HG02623 (cell line): ENCODE results near the gene RGL3.
"Not testable (repeated sequence)": the region's sequence is repeated elsewhere in the genome, so short reads cannot be mapped to it uniquely, and the experiment has no call there.

Experiments used
- ATAC-seq: cut with Tn5 transposase; IDR thresholded peaks from one replicate; pipeline ENCODE4 v1.9.1; 2021; ENCODE audit warnings: moderate library complexity; ENCODE audit not compliant: unreplicated experiment

The RGL3 gene

DNA sequence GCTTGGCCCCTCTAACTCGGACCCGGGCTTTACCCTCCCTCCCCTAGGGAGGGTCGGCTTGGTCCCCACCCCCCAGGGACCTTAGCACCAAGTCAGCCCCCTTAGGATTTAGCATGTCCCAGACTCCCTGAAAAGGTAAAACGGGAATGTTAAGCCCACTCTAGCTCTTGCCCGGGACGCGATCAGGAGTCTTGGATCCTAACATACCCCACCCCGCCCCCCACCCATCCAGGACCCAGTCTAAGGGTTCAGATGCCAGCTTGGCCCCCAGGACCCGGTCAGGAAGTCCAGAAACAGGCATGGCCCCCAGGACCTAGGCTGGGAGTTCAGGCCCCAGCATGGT, 35.4 kb downstream of the RGL3 start:
- ATAC-seq, result no peak

DNA sequence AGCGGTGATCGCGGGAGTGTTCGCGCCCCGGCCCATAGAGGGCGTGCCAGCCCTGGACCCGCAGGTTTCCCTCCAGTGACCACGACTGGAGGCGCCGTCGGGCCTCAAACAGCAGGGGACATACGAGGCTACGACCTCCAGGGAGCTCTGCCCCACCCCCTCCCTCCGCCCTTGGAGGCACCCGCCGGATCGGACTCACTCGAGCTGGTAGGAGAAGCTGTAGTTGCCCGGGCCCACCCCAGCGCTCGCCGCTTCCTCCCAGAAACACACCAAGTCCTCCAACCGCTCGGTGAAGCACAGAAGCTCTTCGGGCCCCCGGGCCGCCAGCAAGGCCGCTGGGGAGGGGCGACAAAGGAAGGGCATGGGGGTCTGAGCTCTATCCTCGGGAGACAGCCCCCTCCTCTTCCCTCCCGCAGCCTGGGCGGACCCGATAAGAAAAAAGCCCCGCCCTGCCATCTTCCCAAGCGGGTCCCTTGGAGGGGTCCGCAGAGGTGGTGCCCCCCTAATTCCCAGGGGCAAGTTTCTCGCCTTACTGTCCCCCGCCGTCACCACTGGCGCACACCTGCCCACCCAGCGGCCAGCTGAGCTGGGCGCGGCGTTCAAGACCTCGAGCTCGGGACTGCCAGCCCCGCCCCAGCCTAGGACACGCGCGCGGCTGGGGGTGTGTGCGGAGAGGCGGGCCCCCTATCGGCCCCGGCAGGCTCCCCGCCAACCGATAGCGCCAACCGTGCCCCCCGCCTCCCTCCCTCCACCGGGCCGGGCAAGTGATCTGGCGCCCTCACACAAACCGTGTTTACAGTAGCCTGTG, 36.0 kb downstream of the RGL3 start:
- no peak for ATAC-seq

DNA sequence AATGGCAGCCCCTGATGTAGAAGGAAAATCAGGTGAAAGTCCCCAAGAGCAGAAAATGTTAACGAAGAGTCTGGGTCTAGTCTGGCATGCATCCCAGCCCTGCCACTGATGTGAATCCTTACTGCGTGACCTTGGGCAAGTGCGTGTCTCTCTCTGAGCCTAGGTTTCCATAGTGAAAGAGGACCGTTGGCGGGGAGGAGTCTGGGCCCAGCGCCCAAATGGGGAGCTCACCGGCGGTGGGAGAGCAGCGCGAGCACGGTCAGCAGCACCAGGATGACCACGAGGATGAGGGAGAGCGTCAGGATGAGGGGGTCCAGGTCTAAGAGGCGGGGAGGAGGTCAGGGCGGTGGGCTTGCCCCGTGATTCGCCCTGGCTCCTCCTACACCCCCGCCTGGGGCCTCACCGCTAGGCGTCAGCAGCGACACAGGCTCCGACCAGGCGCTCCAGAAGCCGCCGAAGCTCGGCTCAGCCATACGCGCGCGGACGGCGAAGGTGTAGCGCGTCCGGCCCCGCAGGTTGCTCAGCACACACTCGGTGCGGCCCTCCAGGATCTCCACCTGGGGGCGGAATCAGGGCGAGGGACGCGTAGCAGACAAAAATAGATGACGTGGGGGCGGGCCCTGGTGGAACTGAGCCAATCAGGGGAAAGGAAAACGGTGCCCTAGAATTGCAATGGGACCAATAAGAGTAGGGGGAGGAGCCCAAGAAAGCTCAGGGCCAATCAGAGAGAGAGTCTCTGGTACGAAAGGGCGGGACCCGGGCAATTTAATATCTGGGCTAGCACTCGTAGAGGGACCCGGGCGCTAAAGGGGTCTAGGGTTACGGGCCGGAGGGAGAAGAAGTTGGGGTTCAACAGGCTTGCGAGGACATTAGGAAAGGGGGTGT, 38.2 kb downstream of the RGL3 start:
- ATAC-seq, result peak; percentile 74

DNA sequence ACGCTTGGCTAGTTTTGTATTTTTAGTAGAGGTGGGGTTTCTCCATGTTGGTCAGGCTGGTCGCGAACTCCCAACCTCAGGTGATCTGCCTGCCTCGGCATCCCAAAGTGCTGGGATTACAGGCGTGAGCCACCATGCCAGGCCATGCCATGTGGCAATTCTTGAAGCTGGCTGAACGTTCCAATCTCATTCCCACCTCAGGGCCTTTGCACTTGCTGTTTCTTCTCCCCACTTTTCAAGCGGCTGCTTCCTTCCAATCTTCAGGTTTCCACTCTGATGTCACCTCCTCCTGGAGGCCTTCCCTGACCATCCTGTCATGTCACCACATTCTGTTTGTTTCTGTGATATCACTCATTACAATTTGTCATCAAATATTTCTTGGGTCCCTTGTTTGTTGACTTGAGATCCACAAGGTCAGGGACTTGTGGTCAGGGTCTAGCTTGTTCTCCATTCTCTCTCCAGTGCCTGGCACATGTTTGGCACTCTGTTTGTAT, 39.2 kb downstream of the RGL3 start:
- ATAC-seq, result no peak

DNA sequence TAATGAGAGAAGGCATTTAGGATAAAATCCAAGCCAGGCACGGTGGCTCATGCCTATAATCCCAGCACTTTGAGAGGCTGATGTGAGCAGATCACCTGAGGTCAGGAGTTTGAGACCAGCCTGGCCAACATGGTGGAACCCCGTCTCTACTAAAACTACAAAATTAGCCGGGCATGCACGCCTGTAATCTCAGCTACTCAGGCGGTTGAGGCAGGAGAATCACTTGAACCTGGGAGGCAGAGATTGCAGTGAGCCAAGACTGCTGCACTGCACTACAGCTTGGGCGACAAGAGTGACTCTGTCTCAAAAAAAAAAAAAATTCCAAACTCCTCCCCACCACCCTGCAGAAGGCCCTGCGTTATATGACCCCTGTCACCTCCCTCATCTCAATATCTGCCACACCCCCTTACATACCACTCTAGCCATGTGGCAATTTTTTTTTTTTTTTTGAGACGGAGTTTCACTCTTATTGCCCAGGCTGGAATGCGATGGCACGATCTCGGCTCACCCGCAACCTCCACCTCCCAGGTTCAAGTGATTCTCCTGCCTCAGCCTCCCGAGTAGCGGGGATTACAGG, 39.8 kb downstream of the RGL3 start:
- not testable (repeated sequence) for ATAC-seq

DNA sequence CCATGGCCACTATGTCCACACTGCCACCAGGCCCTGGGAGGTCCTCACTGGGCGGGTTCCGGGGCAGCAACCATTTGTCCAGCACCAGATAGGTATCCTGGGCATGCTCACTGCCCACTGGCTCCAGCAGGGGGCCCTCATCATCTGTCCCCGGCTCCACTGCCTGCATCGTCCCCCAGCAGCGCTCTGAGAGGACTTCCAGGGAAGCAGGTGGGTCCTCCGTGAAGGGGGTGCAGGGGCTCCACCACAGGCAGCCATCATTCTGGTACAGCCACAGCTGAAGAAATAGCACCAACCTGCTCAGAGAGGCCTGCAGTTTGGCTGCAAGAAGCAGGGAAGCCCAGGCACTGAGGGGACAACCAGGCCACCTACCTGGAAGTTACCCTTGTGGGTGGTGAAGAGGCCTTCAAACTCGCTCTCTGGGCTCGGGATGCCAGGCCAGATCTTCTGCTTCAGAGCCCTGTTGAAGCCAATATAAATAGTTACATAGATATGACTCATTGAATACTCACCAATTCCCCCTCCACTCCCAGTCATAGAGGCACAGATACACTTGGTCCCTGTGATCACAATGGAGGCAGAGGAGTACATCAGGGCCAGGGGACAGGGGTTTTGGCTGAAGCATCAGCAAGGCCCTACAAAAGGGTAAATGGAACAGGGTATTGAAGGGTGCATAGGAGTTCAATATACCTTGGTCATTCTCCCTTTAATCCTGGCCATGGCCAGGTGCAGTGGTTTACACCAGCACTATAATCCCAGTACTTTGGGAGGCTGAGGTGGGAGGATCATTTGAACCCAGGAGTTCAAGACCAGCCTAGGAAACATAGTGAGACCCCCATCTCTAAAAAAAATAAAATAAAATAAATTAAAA, 40.6 kb downstream of the RGL3 start:
- no peak for ATAC-seq

DNA sequence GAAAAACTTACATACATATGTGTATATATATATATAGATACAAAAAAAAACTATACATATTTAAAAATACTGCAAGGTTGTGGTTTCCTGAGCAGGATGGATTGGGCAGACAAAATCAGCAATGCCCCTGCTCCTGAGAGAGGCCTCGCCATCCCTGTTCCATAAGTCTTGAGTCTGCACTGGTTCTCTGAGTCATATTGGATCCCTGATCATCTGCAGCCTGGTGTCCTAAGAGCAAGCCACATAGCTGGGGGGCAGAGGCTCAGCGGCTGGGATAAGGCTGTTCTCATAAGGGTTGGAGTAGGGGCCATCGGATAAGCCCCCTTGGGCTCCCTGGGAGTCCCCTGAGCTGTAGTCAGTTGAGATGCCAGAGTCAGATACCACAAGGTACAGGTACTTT, 41.4 kb downstream of the RGL3 start:
- ATAC-seq, result no peak

DNA sequence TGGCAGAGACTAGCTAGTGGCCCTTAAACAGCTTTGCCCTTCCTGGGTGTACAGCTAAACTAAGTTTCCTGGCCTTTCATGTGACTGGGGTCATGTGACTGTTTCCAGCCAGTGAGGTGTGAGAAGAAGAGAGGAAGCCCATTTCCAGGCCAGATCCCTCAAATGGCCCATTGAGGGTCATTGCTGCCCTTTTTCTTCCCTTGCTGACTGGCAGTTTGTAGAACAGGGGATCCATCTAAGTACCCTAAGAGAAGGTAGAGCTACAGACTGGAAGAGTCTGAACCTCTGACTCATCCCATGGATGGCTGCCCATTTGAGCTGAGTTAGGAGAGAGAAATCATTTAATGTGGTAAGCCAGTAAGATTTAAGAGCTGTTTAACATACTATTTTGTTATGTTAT, 41.9 kb downstream of the RGL3 start:
- no peak for ATAC-seq

DNA sequence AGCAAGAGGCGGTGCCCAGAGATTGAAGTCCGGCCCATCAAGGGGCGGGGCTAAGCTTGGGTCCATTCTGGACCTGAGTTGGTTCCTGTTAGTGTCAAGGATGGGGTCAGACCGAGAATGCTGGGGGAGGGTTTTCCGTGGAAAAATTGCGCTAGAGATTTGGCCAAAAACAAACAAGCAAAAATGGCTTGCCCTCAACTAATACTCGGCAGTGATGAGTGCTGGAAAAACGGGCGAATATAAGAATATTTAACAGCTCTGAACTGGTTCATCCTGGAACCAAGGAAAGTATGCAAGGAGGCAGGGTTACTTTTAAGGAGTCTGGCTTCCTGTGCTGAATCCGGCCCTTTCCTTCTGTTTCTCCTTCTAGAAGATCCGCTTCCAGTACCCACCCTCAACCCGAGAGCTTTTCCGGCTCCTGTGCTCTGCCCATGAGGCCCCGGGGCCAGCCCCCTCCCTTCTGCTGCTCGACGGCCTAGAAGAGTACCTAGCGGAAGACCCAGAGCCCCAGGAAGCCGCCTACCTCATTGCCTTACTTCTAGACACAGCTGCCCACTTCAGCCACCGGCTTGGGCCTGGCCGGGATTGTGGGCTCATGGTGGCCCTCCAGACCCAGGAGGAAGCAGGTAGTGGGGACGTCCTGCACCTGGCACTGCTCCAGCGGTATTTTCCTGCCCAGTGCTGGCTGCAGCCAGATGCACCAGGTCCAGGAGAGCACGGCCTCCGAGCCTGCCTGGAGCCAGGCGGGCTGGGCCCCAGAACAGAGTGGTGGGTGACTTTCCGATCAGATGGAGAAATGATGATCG, 43.8 kb downstream of the RGL3 start:
- no peak for ATAC-seq

DNA sequence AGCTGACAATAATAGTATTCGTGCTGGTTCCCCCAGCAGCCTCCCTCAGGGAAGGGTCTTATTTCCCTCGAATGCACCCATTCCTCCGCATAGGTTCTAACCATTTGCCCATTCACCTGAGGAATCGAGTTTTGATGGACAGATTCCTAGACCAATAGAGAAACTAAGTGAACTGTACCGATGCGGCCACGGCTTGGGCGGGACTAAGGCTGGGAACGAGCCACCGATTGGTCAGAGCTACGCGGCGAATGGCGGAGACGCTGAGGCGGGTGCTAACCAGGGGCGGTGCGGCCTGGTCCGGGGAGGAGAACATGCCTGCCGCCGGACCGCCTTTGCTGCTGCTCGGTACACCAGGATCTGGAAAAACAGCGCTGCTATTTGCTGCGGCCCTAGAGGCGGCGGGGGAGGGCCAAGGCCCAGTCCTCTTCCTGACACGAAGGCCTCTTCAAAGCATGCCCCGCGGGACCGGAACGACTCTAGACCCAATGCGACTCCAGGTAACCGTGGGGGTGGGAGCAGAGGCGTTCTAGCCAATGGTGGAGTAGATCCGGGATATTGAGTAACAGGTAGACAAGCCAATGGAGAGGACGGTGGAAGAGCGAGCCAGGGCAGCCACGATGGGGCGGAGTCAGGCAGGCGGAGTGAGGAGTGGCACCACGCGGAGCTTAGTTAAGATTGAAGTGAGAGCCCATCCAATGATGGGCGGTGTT, 44.5 kb downstream of the RGL3 start, which contains the start of gene SWSAP1:
Gene SWSAP1 (plus strand): TSS at position 234 of the 710 bp plus-strand sequence. CDS start 15 bp downstream, at position 249.
- ATAC-seq, result peak; percentile 74

DNA sequence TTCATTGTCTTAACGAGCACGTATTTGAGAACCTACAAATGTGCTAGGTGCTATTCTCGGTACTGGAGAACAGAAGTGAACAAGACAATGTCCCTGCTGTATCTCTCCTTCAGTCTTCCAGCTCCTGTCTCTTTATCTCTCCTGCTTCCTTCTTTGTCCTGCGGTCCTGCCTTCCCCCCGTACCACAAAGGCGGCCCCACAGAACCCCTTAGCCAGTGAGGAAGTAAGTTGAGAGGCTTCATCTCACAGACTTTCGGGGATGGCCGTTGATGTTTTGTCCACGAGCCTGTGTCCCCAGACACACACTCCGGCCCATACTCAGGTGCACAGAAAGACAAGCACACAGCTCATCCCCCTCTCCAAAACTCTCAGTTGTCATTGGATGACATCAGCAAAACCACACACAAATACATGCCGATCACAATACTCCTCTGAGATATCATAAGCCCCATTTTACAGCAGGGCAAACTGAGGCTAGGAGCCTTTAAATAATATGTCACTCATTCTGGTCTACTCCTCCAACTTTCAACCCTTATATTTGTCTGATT, 45.2 kb downstream of the RGL3 start:
- ATAC-seq, result no peak

DNA sequence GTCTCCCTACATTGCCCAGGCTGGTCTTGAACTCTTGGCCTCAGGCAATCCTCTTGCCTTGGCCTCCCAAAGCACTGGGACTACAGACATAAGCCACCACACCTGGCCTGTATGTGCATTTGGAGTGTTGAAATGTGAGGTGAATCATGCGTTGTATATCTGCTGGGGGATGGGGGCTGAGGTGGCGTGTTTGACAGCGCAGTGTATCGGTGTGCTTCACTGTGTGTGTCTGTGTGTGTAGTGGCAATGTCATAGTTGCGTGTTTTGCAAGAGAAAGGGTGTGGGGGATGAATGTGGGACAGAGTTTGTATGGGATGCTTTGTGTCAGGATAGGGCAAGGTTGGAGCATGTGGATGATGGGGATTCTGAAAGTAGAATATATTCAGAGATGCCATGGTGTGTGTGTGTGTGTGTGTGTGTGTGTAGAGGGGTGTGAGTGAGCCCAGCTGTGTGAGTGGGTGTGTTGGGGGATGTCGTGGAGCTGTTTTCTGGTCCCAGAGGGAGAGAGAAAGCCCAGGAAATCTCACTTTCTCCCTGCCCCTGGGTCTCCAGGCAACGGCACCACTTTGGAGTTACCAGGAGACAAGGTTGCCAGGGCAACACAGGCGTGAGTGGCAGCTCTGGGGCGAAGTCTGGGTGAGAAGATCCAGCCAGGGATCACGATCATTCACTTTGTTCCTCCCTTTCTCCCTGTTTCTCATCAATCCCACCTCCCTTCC, 45.8 kb downstream of the RGL3 start:
- no peak for ATAC-seq

DNA sequence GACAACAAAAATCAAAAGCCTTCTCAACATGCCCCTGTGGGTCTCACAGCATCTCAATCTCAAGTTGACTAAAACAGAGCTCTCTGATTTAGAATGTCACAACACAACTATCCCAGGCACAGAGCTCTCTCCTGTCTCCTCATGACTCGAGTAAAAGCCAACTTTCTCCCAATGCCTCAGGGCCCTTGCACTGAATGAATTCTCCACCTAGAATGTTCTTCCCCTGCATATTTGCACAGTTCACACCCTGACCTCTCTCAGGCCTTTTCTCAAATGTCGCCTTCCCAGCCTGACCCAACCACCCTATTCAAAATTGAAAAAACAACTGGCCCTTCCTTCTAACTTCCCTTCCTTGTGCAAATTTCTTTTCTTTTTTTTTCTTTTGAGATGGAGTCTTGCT, 48.4 kb downstream of the RGL3 start:
- no peak for ATAC-seq

DNA sequence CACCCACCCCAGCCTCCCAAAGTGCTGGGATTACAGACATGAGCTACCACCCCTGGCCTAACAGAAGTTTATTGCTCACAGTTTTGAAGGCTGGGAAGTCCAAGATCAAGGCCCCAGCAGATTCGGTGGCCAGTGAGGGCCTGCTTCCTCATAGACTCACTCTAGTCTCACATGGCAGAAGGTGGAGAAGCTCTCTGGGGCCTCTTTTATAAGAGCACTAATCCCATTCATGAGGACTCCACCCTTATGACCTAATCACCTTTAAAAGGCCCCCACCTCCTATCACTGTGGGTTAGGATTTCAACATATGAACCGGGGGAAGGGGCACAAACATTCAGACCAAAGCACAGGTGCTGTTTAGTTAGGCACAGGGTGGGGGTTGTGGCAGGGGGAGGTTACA, 51.6 kb downstream of the RGL3 start:
- ATAC-seq, result no peak

DNA sequence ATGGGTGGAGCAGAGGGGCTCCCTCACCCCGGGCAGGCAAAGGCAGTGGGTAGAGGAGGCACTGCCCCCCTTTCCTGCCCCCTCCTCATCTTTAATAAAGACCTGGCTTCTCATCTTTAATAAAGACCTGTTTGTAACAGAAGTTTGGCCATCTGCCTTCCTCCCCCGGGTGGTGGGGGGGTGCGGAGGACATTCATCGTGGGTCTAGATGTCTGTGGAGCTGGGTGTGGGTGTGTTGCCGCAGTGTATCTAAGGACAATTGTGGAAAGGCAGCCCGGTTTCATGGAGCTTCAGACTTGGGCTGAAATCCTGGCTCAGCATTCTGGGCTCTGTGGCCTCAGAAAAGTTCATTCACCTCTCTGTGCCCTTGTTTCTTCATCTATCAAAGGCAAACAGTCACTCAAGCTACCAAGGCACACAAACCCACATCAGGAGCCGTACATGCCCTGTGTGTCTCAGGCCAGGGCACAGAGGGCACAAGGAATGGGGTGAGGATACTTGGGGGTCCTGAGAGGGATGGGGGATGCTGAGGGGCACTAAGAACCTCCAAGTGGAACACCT, 53.5 kb downstream of the RGL3 start:
- ATAC-seq, result no peak

DNA sequence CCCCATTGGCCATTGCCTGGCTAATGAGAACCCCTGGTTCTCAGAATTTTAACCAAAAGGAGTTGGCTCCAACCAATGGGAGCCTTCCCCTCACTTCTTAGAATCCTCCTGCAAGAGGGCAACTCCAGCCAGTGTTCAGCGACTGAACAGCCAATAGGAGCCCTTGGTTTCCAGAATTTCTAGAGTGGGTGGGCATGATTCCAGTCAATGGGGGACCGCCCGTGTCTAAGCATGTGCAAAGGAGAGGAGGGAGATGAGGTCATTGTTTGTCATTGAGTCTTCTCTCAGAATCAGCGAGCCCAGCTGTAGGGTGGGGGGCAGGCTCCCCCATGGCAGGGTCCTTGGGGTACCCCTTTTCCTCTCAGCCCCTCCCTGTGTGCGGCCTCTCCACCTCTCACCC, 54.2 kb downstream of the RGL3 start:
- ATAC-seq, result no peak

DNA sequence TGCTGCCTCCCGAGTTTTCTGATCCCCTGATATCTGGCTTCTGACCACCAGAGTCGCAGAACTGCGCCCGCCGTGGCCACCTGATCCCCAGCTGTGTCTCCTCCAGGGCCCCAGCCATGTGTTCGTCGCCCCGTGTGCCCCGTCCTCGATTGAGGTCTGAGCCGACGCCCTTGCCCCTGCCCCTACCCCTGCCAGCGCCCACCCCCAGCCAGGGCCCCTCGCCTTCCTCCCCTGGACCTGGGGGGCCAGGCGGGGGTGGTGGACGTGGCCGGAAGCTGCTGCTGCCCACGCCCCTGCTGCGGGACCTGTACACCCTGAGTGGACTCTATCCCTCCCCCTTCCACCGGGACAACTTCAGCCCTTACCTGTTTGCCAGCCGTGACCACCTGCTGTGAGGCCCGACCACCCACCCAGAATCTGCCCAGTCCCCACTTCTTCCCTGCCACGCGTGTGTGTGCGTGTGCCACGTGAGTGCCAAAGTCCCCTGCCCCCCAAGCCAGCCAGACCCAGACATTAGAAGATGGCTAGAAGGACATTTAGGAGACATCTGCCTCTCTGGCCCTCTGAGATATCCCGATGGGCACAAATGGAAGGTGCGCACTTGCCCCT, 54.7 kb downstream of the RGL3 start:
- ATAC-seq, result no peak

DNA sequence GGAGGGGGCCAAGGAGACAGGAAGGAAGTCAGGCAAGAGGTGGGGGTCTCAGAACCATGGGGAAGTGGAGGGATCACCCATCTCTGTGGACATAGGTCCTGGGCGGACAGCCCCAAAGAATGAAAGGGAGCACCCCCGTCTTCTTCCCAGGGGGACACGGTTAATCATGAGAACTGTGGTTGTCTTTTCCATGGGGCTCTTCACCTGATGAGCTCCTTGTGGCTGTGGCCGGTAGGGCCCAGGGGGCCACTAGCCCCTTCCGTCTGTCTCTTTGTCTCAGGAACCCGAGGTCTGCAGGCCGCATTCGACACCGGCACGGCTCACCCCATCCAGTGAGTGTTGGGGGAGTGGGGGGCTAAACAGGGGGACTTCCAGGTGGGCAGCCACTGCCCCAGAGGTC, 55.2 kb downstream of the RGL3 start:
- ATAC-seq, result no peak
